GM18870 (cell line): ENCODE measurements around the gene CCBE1.

Experiments used
- ATAC-seq: cut with Tn5 transposase; IDR thresholded peaks from one replicate; pipeline ENCODE4 v1.9.1; 2021; ENCODE audit warnings: moderate library complexity; ENCODE audit not compliant: unreplicated experiment

The CCBE1 gene

DNA sequence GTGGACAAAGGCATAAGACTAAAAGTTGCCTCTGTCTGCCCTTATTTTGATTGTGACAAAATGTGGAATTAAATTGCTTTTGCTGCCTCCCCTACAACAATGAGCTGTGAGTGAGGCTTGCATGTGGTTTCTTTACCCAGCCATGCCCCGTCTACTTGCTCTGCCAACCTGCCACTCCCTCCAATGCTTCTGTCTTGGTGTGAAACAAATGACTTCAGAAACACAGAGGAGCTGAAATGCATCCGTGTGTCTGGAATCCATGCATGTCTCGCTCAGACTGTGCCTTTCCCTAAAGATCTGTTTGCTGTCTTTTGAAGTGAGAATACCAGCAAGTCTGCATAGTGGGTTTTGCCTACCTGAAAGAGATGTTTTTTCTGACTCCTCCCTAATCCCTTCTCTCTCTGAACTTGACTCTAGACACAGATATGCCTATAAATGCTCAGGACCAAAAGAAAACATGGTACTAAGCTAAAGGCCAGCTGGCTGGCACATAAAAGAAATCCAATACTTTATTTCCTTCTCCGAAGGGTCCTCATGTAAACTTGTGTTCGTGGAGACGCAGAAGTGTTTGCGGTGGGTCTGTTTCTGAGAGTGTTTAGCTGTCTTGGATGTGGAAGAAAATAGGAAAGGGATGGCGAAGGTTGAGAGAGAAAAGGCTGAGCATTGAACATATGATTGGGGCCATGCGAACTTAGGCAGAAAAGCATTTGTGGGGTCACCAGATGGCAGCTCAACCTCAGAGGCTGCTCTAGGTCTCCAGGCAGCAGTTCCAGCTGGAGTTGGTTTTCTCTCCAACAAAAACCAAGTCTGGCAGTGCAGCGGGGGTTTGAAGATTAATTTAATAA, 120.5 kb downstream of the CCBE1 start:
- no peak for ATAC-seq

GRCh38 chr18:59575995-59576394, 121.2 kb downstream of the CCBE1 start:
- ATAC-seq: no peak

- ATAC-seq: no peak
Measured at GRCh38 chr18:59573962-59574361, 123.3 kb downstream of the CCBE1 start.

GRCh38 chr18:59571902-59572301, 125.3 kb downstream of the CCBE1 start:
- ATAC-seq: no peak

DNA sequence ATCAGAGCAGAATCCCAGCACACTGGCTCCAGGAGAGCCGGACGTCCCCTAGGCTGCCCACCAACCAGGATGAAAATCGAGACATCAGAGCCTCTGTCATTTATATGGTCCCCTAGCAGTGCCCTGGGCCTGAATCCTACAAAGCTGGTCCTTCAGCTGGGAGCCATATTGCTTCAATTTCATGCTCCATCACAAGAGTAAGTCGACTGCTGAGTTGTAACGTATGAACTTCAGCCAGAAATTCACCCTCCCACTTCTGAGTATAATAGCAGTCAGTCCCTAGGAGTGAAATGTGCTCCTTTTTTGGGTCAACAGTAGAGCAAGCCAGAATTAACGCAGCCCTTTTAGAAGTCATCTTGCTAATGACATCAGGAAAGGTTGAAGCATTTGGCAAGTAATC, 126.4 kb downstream of the CCBE1 start:
- ATAC-seq: no peak

GRCh38 chr18:59570101-59570775, 127.0 kb downstream of the CCBE1 start:
- ATAC-seq: no peak

GRCh38 chr18:59569390-59569791, 127.8 kb downstream of the CCBE1 start:
- no peak for ATAC-seq

GRCh38 chr18:59567431-59567830, 129.8 kb downstream of the CCBE1 start:
- no peak for ATAC-seq

GRCh38 chr18:59566533-59566971, 130.7 kb downstream of the CCBE1 start:
- no peak for ATAC-seq

GRCh38 chr18:59565957-59566356, 131.3 kb downstream of the CCBE1 start:
- no peak for ATAC-seq

GRCh38 chr18:59564561-59564960, 132.7 kb downstream of the CCBE1 start:
- no peak for ATAC-seq

- ATAC-seq: no peak
Measured at GRCh38 chr18:59563176-59563785, 133.9 kb downstream of the CCBE1 start.

GRCh38 chr18:59562751-59563150, 134.5 kb downstream of the CCBE1 start:
- no peak for ATAC-seq

- no peak for ATAC-seq
Measured at GRCh38 chr18:59561612-59562011, 135.6 kb downstream of the CCBE1 start.

DNA sequence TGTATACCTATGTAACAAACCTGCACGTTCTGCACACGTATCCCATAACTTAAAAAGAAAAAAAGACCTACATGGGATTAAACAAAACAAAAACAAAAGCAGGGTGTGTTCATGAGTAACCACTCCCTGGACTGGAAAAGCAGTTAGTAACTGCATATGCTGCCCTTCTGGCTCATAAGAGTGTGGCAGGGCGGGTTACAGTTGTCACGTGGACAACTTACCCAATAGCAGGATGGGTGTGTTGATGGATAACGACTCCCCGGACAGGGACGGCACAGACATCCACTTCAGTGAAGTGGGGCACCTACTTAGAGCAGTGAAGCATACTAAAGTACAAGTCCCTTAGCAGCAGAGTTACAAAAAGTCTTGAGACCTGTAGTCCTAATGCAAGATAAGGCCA, 136.7 kb downstream of the CCBE1 start:
- ATAC-seq: no peak

- ATAC-seq: no peak
Measured at GRCh38 chr18:59559528-59559927, 137.7 kb downstream of the CCBE1 start.

- no peak for ATAC-seq
Measured at GRCh38 chr18:59555995-59556659, 141.1 kb downstream of the CCBE1 start.

- ATAC-seq: no peak
Measured at GRCh38 chr18:59554796-59555335, 142.4 kb downstream of the CCBE1 start.

- no peak for ATAC-seq
Measured at GRCh38 chr18:59553273-59553870, 143.9 kb downstream of the CCBE1 start.

DNA sequence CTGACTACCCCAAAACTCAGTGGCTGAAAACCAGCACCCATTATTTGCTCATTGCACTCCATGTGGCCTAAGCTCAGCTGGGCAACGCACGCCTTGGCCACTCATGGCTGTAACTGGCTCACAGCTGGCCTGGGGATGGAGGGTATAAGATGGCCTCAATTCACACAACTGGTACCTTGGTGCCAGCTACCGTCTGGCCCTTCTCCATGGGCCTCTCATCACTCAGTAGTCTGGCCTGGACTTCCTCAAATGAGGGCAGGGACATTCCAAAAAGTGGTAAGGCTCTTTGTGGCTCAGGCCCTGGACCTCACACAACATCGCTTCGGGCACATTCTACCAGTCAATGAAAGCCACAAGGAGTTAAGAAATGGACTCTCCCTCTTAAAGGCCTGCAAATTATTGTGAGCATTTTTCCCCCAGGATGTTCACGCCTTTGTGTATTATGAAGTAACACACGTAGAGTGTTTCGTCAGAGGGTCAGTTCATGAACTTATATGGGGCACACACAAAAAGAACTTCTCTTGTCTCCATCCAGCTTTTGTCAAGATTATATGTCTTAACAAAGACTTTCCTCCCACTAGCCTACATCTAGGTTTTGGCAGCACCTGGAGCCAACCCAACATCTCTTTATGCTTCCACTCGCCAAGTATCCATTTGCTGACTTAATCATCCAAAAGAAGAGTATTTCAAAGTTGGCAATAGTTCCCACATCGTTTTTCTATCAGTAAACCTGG, 145.2 kb downstream of the CCBE1 start:
- ATAC-seq: no peak
